ENCODE measurements around the gene FUOM. TPM values are rescaled to one million over a fixed set of nuclear protein-coding genes. Genes with fewer than 3 reads are reported as not detected.
A peak's percentile ranks its signal among the peaks of the same experiment; 100 is the strongest.

FUOM gene
- total and polyA plus RNA-seq, 10 of the 15 experiments (the other 5 are each of a cell fraction or from before 2014, with no cell fraction given): 1.8 to 41.7 (median 25.6) TPM

DNA sequence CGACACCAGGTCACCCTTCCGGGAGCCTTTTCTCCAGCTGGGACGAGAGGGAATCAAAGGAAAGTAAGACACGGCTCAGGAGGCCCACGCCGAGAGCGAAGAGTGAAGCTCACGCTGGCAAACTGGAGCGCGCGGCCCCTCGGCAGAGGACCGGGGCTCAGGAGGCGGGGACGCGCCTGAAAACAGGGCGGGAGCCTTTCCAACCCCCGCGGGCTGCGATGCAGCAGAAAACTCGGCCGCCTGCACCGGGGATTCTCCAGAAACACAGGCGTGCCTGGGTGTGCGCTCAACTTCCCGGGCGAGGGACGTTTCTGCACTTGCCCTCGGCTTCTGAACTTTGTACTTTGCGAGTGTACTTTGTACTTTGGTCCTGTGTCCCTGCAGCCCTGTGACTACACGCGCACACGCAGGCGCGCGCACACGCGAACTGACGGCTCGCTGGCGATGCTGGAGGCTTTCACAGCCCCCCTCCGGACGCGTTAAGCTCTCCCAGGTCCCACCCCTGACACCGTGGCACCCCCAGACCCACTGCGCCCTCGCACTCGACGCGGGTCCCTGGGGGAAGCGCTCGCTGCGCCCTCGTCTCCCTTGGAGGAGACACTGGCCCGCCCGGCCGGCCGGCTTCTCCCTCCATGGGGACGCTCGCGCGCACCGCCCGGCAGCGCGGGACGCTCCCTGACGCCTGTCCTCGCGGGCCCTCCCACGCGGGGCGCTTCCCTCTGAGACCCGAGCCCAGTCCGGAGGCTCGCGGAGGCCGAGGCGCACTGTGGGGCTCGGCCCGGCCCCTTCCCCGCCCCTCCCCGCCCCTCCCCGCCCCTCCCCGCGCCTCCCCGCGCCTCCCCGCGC, 20.7 kb upstream of the FUOM start (continued):
- TF ChIP-seq BHLHE40 (IDR thresholded peaks at IDR 0.05; ENCODE audit: borderline replicate concordance in 1 of 2, low read depth in 2 of 2, low read length in 1 of 2): peak in 1 of 2 experiments; percentile 76; a peak in 2 of 4 replicates

DNA sequence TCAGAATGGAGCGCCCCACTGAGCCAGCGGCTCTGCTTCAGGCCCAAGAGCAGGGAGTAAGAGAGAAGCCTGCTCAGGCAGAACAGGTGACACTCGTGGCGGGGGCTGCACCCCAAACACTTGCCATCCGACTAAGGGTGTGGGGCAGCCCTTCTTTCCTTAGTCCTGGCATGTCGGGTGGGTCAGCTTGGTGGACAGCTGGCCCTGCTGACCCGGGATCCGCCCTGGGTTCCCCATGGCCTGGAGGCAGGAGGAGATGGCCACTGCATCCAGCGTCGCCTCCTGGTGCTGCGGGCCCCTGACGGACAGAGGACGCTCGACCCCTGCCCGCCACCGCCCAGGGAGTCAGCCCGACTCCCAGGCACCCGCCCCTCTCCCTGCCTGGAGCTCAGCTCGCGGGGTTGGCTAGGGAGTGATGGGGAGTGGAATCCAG, 20.0 kb upstream of the FUOM start:
- DNase-seq (ENCODE audit: low read depth, low spot score) (no peak), ATAC-seq (no peak), FAIRE-seq (no peak)
- ChIA-PET RAD21 (ENCODE audit: unreplicated experiment) (interaction anchor here (1.1 to 3.8 kb wide), 2 partner anchors 12 to 16 kb away, joined by 6 to 13 read pairs; no protein-coding TSS in a partner anchor), SMC1A (ENCODE audit: uncharacterized antibody, unreplicated experiment) (interaction anchor here (1.3 to 2.3 kb wide), 3 partner anchors 10 to 16 kb away, joined by 3 to 11 read pairs (median 5); no protein-coding TSS in a partner anchor), POLR2A (interaction anchor here (1.3 to 3.1 kb wide), 4 partner anchors 11 to 100 kb away, joined by 3 to 31 read pairs (median 4); no protein-coding TSS in a partner anchor), CTCF (interaction anchor here (1.1 to 1.5 kb wide), 2 partner anchors 11 to 24 kb away, joined by 3 to 4 read pairs; no protein-coding TSS in a partner anchor)
- Histone ChIP-seq H3K9me3 (replicated peaks; ENCODE audit: control insufficient read depth, insufficient read depth, low read length) (no peaks in the 10 kb centered on the region), H3K79me2 (ENCODE audit: control insufficient read depth, insufficient read depth, low read length) (peaks cover 3% of the 10 kb centered on the region), H3K36me3 (ENCODE audit: control insufficient read depth in 2 of 2, insufficient read depth in 2 of 2, low read length in 1 of 2) (no peaks in the 10 kb centered on the region), H3K4me3 (peak overlapping the region; percentile 69), H3K4me2 (ENCODE audit: control insufficient read depth, insufficient read depth) (peak overlapping the region; percentile 98), H3K9ac (ENCODE audit: control insufficient read depth, insufficient read depth, low read length) (peak overlapping the region; percentile 63), H4K20me1 (ENCODE audit: control insufficient read depth, insufficient read depth) (no peaks in the 10 kb centered on the region), H2AFZ (ENCODE audit: control insufficient read depth, low read depth, low read length) (peak overlapping the region; percentile 90), H3K27me3 (replicated peaks in 1 of 2; ENCODE audit: control insufficient read depth in 2 of 2, insufficient read depth in 2 of 2, low read length in 1 of 2) (no peaks in the 10 kb centered on the region), H3K4me1 (ENCODE audit: control insufficient read depth, insufficient read depth, low read length) (peaks cover 13% of the 10 kb centered on the region), H3K27ac (ENCODE audit: control insufficient read depth, insufficient read depth) (no peak overlapping the region)
- intact Hi-C loops (cut with micrococcal nuclease; ENCODE audit: unreplicated experiment) (loop anchor here (1.0 kb wide), 1 partner anchor 11 kb away; no protein-coding TSS in a partner anchor), in situ Hi-C loops (cut with MboI) (no loop called here)
- WGBS (ENCODE audit: insufficient coverage, insufficient replicate concordance, low lambda C conversion rate, missing lambda C conversion rate): 57% methylated on average over 15 of the region's 20 CpGs
- no TSS peak for BruUV-seq (replicated peaks)
- TF ChIP-seq EED (IDR thresholded peaks at IDR 0.05; ENCODE audit: low read depth) (no peak), SMAD1 (IDR thresholded peaks at IDR 0.05; ENCODE audit: low read depth, partially characterized antibody) (no peak), EGR1 (IDR thresholded peaks at IDR 0.05; ENCODE audit: borderline replicate concordance in 1 of 2, low read depth in 2 of 2, low read length in 2 of 2) (no peak), NFIC (IDR thresholded peaks at IDR 0.05; ENCODE audit: low read depth, low read length) (no peak), JUNB (IDR thresholded peaks at IDR 0.05) (no peak), HDGF (IDR thresholded peaks at IDR 0.05) (no peak), CREB1 (IDR thresholded peaks at IDR 0.05; ENCODE audit: low read depth) (no peak), SIX5 (IDR thresholded peaks at IDR 0.05; ENCODE audit: low read depth, low read length, severe bottlenecking) (no peak), PAX8 (IDR thresholded peaks at IDR 0.05) (no peak), ESRRA (IDR thresholded peaks at IDR 0.05; ENCODE audit: low read length) (no peak), BHLHE40 (IDR thresholded peaks at IDR 0.05; ENCODE audit: borderline replicate concordance in 1 of 2, low read depth in 2 of 2, low read length in 1 of 2) (no peak), HCFC1 (IDR thresholded peaks at IDR 0.05; ENCODE audit: low read length) (no peak), NRF1 (conservative IDR thresholded peaks at IDR 0.05; ENCODE audit: low read depth, low read length) (no peak), ETV6 (conservative IDR thresholded peaks at IDR 0.05 in 1 of 2, IDR thresholded peaks at IDR 0.05 in 1 of 2; ENCODE audit: borderline replicate concordance in 1 of 2, low read depth in 1 of 2) (no peak)
- TF ChIP-seq, protein P1, sequence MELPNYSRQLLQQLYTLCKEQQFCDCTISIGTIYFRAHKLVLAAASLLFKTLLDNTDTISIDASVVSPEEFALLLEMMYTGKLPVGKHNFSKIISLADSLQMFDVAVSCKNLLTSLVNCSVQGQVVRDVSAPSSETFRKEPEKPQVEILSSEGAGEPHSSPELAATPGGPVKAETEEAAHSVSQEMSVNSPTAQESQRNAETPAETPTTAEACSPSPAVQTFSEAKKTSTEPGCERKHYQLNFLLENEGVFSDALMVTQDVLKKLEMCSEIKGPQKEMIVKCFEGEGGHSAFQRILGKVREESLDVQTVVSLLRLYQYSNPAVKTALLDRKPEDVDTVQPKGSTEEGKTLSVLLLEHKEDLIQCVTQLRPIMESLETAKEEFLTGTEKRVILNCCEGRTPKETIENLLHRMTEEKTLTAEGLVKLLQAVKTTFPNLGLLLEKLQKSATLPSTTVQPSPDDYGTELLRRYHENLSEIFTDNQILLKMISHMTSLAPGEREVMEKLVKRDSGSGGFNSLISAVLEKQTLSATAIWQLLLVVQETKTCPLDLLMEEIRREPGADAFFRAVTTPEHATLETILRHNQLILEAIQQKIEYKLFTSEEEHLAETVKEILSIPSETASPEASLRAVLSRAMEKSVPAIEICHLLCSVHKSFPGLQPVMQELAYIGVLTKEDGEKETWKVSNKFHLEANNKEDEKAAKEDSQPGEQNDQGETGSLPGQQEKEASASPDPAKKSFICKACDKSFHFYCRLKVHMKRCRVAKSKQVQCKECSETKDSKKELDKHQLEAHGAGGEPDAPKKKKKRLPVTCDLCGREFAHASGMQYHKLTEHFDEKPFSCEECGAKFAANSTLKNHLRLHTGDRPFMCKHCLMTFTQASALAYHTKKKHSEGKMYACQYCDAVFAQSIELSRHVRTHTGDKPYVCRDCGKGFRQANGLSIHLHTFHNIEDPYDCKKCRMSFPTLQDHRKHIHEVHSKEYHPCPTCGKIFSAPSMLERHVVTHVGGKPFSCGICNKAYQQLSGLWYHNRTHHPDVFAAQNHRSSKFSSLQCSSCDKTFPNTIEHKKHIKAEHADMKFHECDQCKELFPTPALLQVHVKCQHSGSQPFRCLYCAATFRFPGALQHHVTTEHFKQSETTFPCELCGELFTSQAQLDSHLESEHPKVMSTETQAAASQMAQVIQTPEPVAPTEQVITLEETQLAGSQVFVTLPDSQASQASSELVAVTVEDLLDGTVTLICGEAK (IDR thresholded peaks at IDR 0.05; ENCODE audit: borderline replicate concordance): no peak
- TF ChIP-seq, protein P2, sequence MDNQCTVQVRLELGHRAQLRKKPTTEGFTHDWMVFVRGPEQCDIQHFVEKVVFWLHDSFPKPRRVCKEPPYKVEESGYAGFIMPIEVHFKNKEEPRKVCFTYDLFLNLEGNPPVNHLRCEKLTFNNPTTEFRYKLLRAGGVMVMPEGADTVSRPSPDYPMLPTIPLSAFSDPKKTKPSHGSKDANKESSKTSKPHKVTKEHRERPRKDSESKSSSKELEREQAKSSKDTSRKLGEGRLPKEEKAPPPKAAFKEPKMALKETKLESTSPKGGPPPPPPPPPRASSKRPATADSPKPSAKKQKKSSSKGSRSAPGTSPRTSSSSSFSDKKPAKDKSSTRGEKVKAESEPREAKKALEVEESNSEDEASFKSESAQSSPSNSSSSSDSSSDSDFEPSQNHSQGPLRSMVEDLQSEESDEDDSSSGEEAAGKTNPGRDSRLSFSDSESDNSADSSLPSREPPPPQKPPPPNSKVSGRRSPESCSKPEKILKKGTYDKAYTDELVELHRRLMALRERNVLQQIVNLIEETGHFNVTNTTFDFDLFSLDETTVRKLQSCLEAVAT (IDR thresholded peaks at IDR 0.05): no peak
